IMR-90 (cell line): ENCODE results near the gene CLASRP.

Experiments used
- CTCF ChIP-seq: conservative IDR thresholded peaks from 2 replicates; pipeline ENCODE4 v1.5.1; 2012; ENCODE audit warnings: mild to moderate bottlenecking, low read depth, low read length, improper control_type of control experiment
- MAFK ChIP-seq: IDR thresholded peaks from 2 replicates; pipeline ENCODE4 v1.6.1; 2012; ENCODE audit warnings: low read depth, low read length, improper control_type of control experiment
- POLR2A ChIP-seq: IDR thresholded peaks from 2 replicates; pipeline ENCODE4 v1.6.1; 2012; ENCODE audit warnings: mild to moderate bottlenecking, low read depth, low read length
- SMC3 ChIP-seq: fragments of 150-350 bp; IDR thresholded peaks from 2 replicates; pipeline ENCODE4 v1.6.1; 2016; ENCODE audit warnings: low read depth, mild to moderate bottlenecking, antibody characterized with exemption, low read length, moderate library complexity
- TF ChIP-seq, protein P1 (sequence below): fragments of 150-350 bp; IDR thresholded peaks from 2 replicates; pipeline ENCODE4 v1.6.1; 2016; ENCODE audit warnings: low read depth, mild to moderate bottlenecking, low read length, moderate library complexity, borderline replicate concordance

GRCh38 chr19:45099467-45100191 is 60.8 kb downstream of the CLASRP start:
- TF ChIP-seq MAFK (no peak), POLR2A (no peak), SMC3 (no peak), CTCF (no peak)
- TF ChIP-seq, protein P1, sequence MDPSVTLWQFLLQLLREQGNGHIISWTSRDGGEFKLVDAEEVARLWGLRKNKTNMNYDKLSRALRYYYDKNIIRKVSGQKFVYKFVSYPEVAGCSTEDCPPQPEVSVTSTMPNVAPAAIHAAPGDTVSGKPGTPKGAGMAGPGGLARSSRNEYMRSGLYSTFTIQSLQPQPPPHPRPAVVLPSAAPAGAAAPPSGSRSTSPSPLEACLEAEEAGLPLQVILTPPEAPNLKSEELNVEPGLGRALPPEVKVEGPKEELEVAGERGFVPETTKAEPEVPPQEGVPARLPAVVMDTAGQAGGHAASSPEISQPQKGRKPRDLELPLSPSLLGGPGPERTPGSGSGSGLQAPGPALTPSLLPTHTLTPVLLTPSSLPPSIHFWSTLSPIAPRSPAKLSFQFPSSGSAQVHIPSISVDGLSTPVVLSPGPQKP = no peak
